ENCODE measurements around the gene GSN.

GSN gene

GRCh38 chr9:121303456-121304451 lies 35.8 kb downstream of the GSN start:
- DNase-seq (ENCODE audit: low read depth), result no peak

DNA sequence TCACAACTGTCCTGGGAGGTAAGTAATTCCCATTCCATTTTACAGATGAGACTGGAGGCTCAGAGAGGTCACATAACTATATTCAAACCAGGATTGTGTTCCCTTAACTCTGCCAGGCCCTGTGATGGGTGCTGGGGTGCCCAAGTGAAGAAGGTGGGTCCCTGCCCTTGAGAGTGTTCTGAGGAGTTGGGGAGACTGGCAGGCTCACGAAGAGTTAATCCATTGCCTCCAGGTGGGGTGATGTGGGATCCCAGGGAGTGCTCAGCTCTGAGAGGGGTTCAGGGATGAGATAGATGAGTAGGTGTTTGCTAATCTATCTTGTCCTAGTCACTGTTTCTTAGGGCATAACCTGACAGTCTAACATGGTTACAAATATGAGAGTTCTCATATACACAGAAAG lies 36.7 kb downstream of the GSN start:
- no peak for DNase-seq (ENCODE audit: low read depth)

GRCh38 chr9:121305269-121305994 lies 37.5 kb downstream of the GSN start:
- DNase-seq (ENCODE audit: low read depth), result no peak

GRCh38 chr9:121307976-121308375 lies 40.0 kb downstream of the GSN start:
- no peak for DNase-seq (ENCODE audit: low read depth)

DNA sequence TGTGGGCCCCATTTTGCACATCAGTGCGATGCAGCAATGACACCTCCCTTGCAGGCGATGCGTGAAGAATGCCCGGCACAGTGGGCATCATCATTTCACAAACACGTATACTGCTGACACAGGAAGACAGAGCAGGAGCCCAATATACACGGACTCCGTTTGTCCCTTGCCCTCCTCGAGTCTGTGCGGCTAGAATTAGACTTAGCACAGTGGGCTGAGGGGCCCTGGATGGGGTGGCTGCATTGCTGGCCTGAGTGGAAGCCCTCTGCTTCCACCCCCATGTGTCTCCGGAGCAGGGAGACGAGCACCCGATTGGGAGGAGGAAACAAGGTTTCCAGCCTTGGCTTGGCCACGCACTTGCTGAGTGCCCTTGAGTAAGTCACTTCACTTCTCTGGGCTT lies 40.8 kb downstream of the GSN start:
- DNase-seq (ENCODE audit: low read depth), result no peak

GRCh38 chr9:121309171-121309570 lies 41.2 kb downstream of the GSN start:
- DNase-seq (ENCODE audit: low read depth), result no peak

DNA sequence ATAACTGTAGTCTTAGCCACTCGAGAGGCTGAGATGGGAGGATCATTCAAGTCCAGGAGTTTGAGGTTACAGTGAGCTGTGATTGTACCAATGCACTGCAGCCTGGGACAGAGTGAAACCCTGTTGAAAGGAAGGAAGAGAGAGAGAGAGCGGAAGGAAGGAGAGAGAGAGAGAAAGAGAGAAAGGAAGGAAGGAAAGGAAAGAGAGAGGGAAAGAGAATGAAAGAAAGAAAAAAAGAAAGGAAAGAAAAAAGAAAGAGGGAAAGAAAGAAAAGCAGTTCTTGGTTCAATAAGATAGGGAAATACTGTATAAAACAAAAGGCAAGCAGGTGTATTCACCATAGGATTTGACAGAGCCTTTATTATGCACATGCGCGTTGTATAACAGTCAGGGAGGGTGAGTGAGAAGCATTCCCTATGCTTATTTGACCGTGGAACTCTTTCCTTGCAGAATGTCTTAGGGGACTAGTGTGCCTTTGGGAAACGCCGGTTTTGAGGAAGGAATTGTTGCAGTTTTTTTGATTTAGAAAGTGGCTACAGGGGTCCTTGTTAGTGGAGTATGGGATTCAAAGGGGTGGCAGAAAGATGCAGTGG lies 42.0 kb downstream of the GSN start:
- DNase-seq (ENCODE audit: low read depth), result no peak

GRCh38 chr9:121310571-121310970 lies 42.6 kb downstream of the GSN start:
- DNase-seq (ENCODE audit: low read depth), result no peak

- no peak for DNase-seq (ENCODE audit: low read depth)
Measured at GRCh38 chr9:121312169-121312568, 44.2 kb downstream of the GSN start.

- DNase-seq (ENCODE audit: low read depth), result no peak
Measured at GRCh38 chr9:121313458-121314152, 45.6 kb downstream of the GSN start.

DNA sequence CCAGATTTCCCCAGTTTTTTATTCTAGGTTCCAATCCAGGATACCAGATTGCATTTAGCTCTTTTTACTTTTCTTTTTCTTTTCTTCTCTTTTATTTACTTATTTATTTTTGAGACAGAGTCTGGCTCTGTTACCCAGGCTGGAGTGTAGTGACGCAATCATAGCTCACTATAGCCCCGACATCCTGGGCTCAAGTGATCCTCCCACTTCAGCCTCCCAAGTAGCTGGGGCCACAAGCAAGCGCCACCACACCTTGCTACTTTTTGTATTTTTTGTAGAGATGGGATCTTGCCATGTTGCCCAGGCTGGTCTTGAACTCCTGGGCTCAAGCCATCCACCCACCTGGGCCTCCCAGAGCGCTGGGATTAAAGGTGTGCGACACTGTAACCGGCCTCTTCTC lies 48.4 kb downstream of the GSN start:
- DNase-seq (ENCODE audit: low read depth), result no peak

DNA sequence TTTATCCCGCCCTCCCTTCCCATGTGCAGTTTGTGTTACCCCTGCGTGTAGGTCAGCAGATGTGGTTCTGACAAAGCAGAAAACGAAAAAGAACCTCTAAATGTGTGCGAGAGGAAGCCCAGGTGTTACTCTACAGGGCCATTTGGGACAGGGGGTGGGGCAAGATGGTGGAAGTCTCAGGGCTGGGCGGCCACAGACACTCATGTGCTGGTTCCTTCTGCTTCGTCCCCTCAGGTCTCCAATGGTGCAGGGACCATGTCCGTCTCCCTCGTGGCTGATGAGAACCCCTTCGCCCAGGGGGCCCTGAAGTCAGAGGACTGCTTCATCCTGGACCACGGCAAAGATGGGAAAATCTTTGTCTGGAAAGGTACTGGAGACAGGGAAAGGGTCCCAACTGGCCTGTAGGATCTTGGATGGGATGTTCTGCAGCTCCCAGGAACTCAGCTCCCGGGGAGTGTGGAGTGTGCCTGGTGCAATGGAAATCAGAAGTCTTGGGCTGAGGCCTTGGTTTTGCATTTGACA lies 49.0 kb downstream of the GSN start:
- DNase-seq (ENCODE audit: low read depth), result no peak

- DNase-seq (ENCODE audit: low read depth), result peak; percentile 12
Measured at GRCh38 chr9:121317737-121318630, 50.0 kb downstream of the GSN start.

DNA sequence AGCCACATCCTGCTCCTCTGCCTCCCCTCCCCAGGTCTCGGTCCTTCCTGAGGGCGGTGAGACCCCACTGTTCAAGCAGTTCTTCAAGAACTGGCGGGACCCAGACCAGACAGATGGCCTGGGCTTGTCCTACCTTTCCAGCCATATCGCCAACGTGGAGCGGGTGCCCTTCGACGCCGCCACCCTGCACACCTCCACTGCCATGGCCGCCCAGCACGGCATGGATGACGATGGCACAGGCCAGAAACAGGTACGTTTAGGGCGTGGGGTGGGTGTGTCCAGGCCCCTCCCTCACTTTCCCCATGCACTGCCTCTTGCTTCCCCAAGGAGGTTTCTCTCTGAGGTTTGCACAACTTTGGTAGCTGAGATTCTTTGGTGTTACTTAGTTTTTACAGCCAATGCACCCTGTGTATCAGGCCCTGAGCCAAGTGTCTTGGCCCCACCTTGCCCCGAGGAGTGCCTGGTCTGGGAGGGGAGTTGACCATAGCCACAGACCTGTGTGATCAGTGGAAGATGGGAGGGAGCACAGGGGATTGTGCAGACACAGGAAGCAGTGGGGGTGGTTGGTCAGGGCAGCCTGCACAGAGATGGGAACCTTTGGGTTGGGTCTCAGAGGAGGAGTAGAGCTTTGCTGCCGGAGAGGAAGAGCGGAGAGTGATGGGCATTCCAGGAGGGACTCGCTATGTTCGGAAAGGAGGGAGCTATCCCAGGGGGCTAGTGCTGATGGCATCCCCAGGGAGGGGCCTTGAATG lies 50.8 kb downstream of the GSN start:
- no peak for DNase-seq (ENCODE audit: low read depth)

DNA sequence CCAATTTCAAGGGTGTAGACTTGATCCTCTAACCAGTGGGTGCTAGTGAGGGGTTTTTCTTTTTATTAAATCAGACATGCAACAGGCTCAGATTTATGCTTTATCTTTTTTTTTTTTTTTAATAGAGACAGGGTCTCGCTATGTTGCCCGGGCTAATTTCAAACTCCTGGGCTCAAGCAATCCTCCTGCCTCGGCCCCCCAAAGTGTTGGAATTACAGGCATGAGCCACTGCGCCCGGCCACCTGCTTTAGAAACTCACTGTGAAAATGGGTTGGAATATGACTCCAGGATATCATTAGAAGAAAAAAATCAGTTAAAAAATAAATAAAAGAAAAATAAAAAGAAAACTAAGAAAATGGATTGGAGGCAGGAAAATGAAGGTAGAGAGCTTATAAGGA lies 51.4 kb downstream of the GSN start:
- DNase-seq (ENCODE audit: low read depth), result no peak

DNA sequence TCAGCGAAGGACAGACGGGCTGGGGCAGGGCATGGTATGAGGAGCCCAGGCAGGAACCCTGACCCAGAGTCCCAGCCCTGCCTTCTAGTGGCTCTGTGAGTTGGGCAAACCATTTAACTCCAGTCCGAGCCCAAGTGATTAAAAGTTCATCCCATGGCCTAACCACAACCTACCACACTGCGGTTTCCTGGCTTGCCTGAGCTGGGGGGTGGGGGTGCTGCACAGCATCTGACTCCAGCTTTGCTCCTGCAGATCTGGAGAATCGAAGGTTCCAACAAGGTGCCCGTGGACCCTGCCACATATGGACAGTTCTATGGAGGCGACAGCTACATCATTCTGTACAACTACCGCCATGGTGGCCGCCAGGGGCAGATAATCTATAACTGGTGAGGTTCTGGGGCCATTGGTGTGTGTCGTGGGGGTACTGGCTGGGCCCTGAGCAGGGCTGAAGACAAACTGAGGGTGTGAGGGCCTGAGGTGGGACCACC lies 53.1 kb downstream of the GSN start:
- DNase-seq (ENCODE audit: low read depth), result peak; percentile 32

DNA sequence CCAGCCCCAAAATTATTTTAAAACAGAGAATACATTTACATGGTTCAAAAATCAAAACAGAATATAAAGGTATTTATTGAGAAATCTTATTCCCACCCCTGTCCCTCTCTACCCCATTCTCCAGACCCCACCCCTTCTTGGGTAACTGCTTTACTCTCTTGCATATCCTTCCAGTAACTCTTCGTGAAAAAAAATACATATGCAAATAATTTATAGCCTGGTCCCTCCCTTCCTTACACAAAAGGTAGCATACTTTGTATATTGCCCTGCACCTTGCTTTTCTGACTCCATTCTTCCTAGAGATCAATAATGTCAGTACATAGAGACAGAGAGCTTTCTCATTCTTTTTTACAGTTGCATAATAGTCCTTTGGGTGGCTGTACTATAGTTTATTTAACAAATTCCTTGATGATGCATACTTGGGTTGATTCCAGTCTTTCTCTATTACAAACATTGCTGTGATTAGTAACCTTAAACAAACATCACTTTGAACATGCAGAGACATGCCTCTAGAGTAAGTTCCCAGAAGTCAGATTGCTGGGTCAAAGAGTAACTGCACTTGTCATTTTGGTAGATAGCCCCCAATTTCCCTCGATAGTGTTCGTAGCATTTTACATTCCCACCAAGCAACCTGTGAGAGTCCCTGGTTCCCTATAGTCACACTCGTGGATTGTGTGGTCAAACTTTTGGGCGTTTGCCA lies 54.2 kb downstream of the GSN start:
- DNase-seq (ENCODE audit: low read depth), result peak; percentile 96

DNA sequence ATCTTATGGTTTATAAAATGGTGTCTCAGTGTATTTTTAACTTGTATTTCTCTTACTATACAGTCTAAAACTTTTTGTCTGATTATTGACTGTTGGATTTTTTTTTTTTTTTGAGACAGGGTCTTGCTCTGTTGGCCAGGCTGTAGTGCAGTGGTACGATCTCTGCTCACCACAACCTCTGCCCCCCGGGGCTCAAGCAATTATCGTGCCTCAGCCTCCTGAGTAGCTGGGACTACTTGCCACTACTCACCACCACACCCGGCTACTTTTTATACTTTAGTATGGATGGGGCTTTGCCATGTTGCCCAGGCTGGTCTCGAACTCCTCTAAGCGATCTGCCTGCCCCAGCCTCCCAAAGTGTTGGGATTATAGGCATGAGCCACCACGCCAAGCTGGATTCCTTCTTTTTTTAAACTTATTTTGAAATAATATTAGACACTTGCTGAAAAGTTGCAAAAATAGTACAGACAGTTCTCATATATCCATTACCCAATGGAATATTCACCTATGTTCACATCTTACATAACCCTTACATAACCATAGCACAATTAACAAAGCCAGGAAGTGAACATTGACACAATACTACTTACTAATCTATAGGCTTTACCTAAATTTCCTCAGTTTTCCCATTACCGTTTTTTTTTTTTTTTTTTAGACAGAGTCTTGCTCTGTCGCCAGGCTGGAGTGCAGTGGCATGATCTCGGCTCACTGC lies 54.9 kb downstream of the GSN start:
- DNase-seq (ENCODE audit: low read depth), result no peak

Measured in EH (cell line).